ENCODE data around the gene OSBPL5. TPM values are rescaled to one million over a fixed set of nuclear protein-coding genes. Genes with fewer than 3 reads are reported as not detected.
A peak's percentile ranks its signal among the peaks of the same experiment; 100 is the strongest.

OSBPL5 gene
- total and polyA plus RNA-seq, 2 donors (not counting 1 experiment from before 2014, with no cell fraction given): 12.4 to 49.0 TPM

- Histone ChIP-seq H3K9me3 (ENCODE audit: control insufficient read depth, insufficient read depth, low read depth, low read length) (no peaks in the 10 kb centered on the region), H2AFZ (ENCODE audit: low read length) (no peak overlapping the region), H3K4me2 (ENCODE audit: extremely low read depth, insufficient read depth, low read length) (no peak overlapping the region), H3K27ac (ENCODE audit: insufficient read depth, low read length) (no peak overlapping the region), H3K4me1 (ENCODE audit: control insufficient read depth, extremely low read depth, insufficient read depth, low read length) (no peaks in the 10 kb centered on the region), H3K79me2 (ENCODE audit: control insufficient read depth, insufficient read depth, low read length) (no peaks in the 10 kb centered on the region), H3K36me3 (ENCODE audit: control insufficient read depth, insufficient read depth, low read length) (no peaks in the 10 kb centered on the region), H3K4me3 (replicated peaks in 1 of 4; ENCODE audit: control extremely low read depth in 1 of 4, insufficient read depth in 1 of 4, low read depth in 3 of 4, low read length in 4 of 4) (no peak overlapping the region), H4K20me1 (ENCODE audit: control insufficient read depth, extremely low read depth, insufficient read depth, low read length) (no peaks in the 10 kb centered on the region), H3K9ac (ENCODE audit: insufficient read depth, low read length) (no peak overlapping the region), H3K27me3 (ENCODE audit: control insufficient read depth, insufficient read depth, low read length) (no peaks in the 10 kb centered on the region)
- peak; percentile 57 to 69 for TF ChIP-seq CTCF (conservative IDR thresholded peaks at IDR 0.05 in 1 of 2, IDR thresholded peaks at IDR 0.05 in 1 of 2; ENCODE audit: low read depth in 1 of 2, low read length in 2 of 2)
- TF ChIP-seq EZH2 (IDR thresholded peaks at IDR 0.05; ENCODE audit: low read length, missing control alignments): no peak
- DNase-seq (ENCODE audit: low read depth in 2 of 2): peak; percentile 2 to 40
These were observed 30.4 kb upstream of the OSBPL5 start for GRCh38 chr11:3195251-3196160.

DNA sequence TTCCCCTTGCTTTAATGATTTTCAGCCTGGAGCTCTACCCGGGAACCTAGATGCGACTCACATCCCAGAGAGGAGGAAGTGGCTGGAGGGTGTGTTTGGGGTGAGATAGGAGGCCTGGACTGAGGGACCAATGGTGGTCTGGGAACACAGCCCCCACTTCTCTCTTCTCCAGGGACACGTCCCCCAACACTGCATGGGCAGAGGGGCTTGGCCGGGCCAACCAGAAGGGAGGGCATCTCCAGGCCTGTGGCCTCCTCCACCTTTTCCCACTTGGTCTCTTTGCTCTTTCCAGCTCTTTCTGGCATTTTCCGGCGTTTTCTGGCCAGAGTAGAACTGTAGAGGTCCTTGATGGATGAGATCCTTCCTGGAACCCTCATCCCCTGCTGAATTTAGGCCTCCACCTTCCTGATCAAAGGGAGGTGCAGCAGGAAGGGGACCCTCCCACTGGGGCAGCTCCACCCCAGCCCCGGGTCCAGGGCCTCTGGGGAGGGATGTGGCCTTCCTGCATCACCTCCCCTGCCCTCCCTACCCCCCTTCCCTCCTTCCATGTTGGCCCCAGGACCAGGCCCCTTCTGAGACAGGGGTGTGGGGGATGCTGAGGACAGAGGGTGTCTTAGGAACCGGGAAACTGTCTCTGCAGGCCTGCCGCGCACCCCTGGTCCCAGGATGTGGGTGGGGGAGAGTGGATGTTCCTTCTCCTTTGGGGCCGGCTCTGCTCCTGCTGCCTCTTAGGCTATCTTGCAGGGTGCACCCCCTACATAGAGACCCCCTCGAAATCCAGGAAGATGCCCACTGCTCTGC lies 29.1 kb upstream of the OSBPL5 start:
- Histone ChIP-seq H4K20me1 (ENCODE audit: control insufficient read depth, extremely low read depth, insufficient read depth, low read length) (no peaks in the 10 kb centered on the region), H3K27me3 (ENCODE audit: control insufficient read depth, insufficient read depth, low read length) (no peaks in the 10 kb centered on the region)
- no peak for DNase-seq (ENCODE audit: low read depth in 2 of 2)

More for the DNA sequence above, 29.1 kb upstream of the OSBPL5 start:
- H3K4me1 ChIP-seq (ENCODE audit: control insufficient read depth, extremely low read depth, insufficient read depth, low read length): no peaks in the 10 kb centered on the region
- no peak overlapping the region for H3K27ac ChIP-seq (ENCODE audit: insufficient read depth, low read length)
- no peak overlapping the region for H3K9ac ChIP-seq (ENCODE audit: insufficient read depth, low read length)
- H3K36me3 ChIP-seq (ENCODE audit: control insufficient read depth, insufficient read depth, low read length): no peaks in the 10 kb centered on the region
- H3K9me3 ChIP-seq (ENCODE audit: control insufficient read depth, insufficient read depth, low read depth, low read length): no peaks in the 10 kb centered on the region
- H3K4me3 ChIP-seq (replicated peaks in 1 of 4; ENCODE audit: control extremely low read depth in 1 of 4, insufficient read depth in 1 of 4, low read depth in 3 of 4, low read length in 4 of 4): no peak overlapping the region
- no peaks in the 10 kb centered on the region for H3K79me2 ChIP-seq (ENCODE audit: control insufficient read depth, insufficient read depth, low read length)
- no peak overlapping the region for H3K4me2 ChIP-seq (ENCODE audit: extremely low read depth, insufficient read depth, low read length)
- TF ChIP-seq CTCF (conservative IDR thresholded peaks at IDR 0.05 in 1 of 2, IDR thresholded peaks at IDR 0.05 in 1 of 2; ENCODE audit: low read depth in 1 of 2, low read length in 2 of 2): no peak
- TF ChIP-seq EZH2 (IDR thresholded peaks at IDR 0.05; ENCODE audit: low read length, missing control alignments): no peak
- H2AFZ ChIP-seq (ENCODE audit: low read length): no peak overlapping the region
